LNCAP (cell line): Measurements from ENCODE around the gene RICTOR.

ENCODE experiments used
- TF ChIP-seq, protein P1 (sequence below): fragments of 450-650 bp; IDR thresholded peaks from 2 replicates; pipeline ENCODE4 v1.5.1; 2017; ENCODE audit warnings: mild to moderate bottlenecking

Gene RICTOR

DNA sequence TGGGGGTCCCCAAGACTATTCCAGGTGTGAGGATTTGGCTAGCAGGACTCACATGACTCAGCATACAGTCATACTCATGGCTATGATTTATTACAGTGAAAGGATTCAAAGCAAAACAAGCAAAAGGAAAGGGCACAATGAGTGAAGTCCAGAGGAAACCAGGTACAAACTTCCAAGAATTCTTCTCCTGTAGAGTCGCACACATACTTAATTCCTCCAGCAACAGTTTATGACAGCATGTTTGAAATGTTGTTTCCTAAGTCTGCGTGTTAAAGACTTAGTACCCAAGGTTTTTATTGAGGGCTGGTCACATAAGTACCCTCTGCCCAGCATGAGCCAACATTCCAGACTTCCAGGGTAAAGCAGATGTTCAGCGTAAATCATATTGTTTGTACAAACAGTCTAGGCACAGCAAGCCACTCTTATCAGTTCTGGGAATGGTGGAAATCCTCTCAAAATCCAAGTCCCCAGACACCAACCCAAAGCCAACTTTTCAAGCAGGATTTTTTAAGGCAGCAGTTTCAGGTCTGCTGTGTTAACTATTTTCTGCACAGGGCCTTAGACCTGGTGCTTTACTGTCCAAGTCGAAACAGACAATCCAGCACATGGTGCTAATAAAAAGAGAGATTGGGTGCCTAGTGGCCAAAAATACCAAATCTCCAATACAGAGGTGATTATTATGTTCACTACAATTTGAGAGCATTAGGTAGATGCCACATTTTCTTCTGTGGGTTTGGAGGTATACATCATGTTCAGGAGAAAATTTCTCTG lies 18.6 kb upstream of the RICTOR start:
- TF ChIP-seq, protein P1, sequence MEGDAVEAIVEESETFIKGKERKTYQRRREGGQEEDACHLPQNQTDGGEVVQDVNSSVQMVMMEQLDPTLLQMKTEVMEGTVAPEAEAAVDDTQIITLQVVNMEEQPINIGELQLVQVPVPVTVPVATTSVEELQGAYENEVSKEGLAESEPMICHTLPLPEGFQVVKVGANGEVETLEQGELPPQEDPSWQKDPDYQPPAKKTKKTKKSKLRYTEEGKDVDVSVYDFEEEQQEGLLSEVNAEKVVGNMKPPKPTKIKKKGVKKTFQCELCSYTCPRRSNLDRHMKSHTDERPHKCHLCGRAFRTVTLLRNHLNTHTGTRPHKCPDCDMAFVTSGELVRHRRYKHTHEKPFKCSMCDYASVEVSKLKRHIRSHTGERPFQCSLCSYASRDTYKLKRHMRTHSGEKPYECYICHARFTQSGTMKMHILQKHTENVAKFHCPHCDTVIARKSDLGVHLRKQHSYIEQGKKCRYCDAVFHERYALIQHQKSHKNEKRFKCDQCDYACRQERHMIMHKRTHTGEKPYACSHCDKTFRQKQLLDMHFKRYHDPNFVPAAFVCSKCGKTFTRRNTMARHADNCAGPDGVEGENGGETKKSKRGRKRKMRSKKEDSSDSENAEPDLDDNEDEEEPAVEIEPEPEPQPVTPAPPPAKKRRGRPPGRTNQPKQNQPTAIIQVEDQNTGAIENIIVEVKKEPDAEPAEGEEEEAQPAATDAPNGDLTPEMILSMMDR = no peak

DNA sequence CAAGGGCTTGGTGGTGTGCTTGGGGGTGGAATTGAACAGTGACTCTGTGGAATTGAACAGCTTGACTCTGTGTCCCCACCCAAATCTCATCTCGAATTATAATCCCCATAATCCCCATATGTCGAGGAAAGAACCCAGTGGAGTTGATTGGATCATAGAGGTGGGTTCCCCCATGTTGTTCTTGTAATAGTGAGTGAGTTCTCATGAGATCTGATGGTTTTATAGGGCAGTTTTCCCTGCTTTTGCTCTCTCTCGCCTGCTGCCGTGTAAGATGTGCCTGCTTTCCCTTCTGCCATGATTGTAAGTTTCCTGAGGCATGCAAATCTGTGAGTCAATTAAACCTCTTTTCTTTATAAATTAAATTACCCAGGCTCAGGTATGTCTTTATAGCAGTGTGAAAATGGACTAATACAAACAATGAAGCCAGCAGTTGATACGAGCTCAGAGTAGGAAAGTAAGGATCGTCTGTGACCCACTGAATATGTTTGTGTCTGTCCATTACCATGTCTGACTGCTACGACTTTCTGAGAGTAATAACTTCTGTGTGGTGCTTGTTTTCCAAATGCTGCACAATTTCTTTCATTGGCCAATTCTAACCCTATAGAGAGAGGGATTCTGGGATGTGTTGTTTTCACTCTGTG lies 17.9 kb upstream of the RICTOR start:
- TF ChIP-seq, protein P1 = no peak

DNA sequence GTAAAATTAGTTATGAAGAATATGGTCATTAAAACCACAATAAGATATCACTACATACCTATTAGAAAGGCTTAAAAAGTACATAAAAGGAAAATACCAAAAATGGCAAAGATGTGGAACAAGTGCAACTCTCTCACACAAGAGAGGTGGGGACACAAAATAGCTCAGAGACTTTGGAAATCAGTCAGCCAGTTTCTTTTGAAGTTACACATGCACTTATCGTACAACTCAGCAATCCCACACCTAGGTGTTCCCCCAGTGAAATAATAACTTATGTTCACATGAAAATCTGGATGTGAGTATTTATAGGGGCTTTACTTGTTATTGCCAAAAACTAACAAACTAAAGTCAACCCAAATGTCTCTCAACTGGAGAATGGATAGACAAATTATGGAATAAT lies 9.8 kb upstream of the RICTOR start:
- TF ChIP-seq, protein P1 = no peak

DNA sequence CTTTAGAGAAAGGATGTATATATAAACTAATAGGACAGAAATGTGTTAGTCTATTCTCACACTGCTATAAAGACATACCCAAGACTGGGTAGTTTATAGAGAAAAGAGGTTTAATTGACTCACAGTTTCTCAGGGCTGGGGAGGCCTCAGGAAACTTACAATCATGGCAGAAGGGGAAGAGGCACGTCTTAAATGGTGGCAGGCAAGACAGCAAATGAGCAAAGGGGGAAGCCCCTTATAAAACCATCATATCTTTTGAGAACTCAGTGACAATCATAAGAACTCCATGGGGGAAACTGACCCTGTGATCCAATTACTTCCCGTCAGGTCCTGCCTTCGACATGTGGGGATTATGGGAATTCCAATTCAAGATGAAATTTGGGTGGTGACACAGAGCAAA lies 8.8 kb upstream of the RICTOR start:
- TF ChIP-seq, protein P1 = no peak

DNA sequence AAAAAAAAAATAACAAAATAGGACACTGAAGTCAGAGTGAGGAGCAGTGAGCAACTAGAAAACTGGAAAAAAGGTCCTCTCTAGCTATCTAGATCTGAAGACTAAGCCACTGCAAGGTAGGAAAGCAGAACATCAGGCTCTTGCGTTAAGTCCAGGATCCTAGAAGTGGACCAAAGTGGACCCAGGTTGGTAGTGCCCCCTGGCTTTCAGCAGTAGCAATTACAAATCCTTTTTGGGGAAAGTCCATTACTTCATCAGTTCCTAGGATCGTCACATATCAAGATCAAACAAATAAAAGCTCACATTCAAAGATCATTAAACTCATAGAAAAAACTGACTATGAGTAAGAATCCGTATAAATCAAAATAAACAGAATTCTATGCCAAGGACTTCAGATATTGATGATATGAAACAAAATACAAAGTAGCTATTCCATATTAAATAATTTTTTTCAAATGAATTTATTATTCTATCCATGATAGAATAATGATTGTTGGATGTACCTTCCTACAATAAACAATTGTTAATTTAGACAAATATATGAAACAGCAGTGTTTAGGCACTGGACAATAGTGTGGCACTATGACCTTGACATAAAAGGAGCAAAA lies 6.5 kb upstream of the RICTOR start:
- TF ChIP-seq, protein P1 = peak; percentile 86

DNA sequence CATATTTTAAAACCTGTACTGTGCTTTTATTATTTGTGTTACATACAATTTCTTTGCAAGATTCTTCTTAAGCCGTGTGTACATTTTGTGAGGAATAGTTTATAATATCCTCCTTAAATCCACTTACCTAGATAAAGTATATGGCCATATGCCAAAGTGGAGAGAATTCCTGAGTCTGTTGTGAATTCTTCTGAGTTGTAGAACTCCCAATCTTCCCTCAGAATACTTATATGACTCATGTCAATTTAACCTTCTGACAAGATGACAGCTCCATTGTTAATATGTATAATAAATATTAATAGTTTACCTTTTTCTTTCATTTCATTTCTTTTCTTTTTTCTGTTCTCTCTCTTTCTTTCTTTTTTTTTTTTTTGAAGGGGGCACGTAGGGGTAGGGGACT lies 6.0 kb upstream of the RICTOR start:
- TF ChIP-seq, protein P1 = no peak

DNA sequence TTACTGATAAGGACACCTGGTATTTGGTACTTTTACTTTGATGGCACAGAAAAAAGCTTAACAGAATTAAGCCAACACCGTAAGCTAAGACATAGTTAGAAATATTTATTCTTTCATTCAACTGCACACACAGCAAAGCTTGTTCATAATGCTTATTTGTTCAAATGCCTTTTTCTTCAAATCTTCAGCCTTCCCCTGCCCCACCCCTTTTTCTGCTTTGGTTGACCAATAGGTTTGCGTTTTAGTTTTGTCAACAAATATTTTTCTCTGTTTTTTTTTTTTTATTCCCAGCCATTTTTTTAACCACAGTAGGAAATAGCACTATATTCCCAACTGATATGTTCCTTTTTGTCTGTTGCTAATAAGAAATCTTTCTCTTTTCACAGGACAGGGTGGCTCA lies 4.9 kb upstream of the RICTOR start:
- TF ChIP-seq, protein P1 = no peak
